Activated T-cell treated with anti-CD3 and anti-CD28 coated beads, Interleukin-2, amount 50 U/mL, for 4 hours (primary cell): ENCODE measurements around the gene CRYBA1. TPM values are rescaled to one million over a fixed set of nuclear protein-coding genes. Genes with fewer than 3 reads are reported as not detected.

ENCODE experiments used
- total RNA-seq, 3 donors: library from RNA; stranded (reverse); gene quantifications; one replicate each; pipeline ENCODE4 v1.2.1, GENCODE V29; 2021

The CRYBA1 gene
- total RNA-seq, 3 donors from 2014 or later: not detected

Other genes starting within 250 kb of the CRYBA1 start
- not detected for gene SEZ6, start 240.8 kb upstream of the CRYBA1 start, total RNA-seq
- 1 to 10 TPM; 1.2 to 1.7 (median 1.5) TPM for gene PIPOX, start 203.7 kb upstream of the CRYBA1 start, total RNA-seq
- gene MYO18A, start 66.5 kb upstream of the CRYBA1 start, total RNA-seq: 10 to 100 TPM; 24.2 to 24.3 (median 24.2) TPM
- gene NUFIP2, start 47.3 kb downstream of the CRYBA1 start, total RNA-seq: 10 to 100 TPM; 59.6 to 63.4 (median 60.9) TPM
- 10 to 100 TPM; 35.6 to 42.4 (median 37.4) TPM for gene TAOK1, start 143.5 kb downstream of the CRYBA1 start, total RNA-seq